ENCODE measurements around the gene IGDCC3.

GRCh38 chr15:65300924-65301441, 76.8 kb downstream of the IGDCC3 start:
- TF ChIP-seq EZH2 (IDR thresholded peaks at IDR 0.05; ENCODE audit: borderline replicate concordance, low read depth, low read length, severe bottlenecking) (no peak), POLR2A (IDR thresholded peaks at IDR 0.05; ENCODE audit: low read depth, low read length) (no peak), CTCF (IDR thresholded peaks at IDR 0.05; ENCODE audit: extremely low read depth in 1 of 2, insufficient read depth in 1 of 2, low read depth in 1 of 2, low read length in 2 of 2) (no peak)
